HCT116 (cell line): Measurements from ENCODE around the gene DNAAF5. TPM values are rescaled to one million over a fixed set of nuclear protein-coding genes. Genes with fewer than 3 reads are reported as not detected.

Experiments used
- ATAC-seq: fragments of 200-7000 bp; cut with Tn5 transposase; 2 replicates; pipeline ENCODE4 v1.9.1; 2020; ENCODE audit warnings: mild to moderate bottlenecking, moderate library complexity
- BruUV-seq: library from RNA; stranded (reverse); fragments of 400-500 nt; replicated peaks from 2 replicates; lab custom pipeline; 2021; lab: Mats Ljungman, UMichigan
- CTCF ChIA-PET: fragments of 300-600 bp; sonication (Branson Sonifier 250); formaldehyde crosslinking; loops from one replicate; lab custom pipeline; 2021; ENCODE audit warnings: antibody characterized with exemption; lab: Charles Lee
- POLR2A ChIA-PET: fragments of 300-600, 350-600 bp; sonication (Branson Sonifier 250); formaldehyde crosslinking; loops from one replicate; lab custom pipeline; 2021; ENCODE audit warnings: antibody characterized with exemption; lab: Charles Lee
- RAD21 ChIA-PET, 2 experiments: fragments of 300-600 bp; sonication (Branson Sonifier 250); formaldehyde crosslinking; loops; one replicate each; lab custom pipeline; 2023; ENCODE audit warnings: low total read pairs in 2 of 2; ENCODE audit not compliant: uncharacterized antibody in 2 of 2, unreplicated experiment in 2 of 2, low non-redundant PET in 1 of 2; lab: Charles Lee
- DNase-seq: peaks from one replicate; pipeline ENCODE4 v3.0.0-alpha.2; 2010; ENCODE audit warnings: low read depth, low spot score
- H2AFZ ChIP-seq: fragments of 200-600 bp; shearing (Covaris generic), sonication (generic); 2 replicates; pipeline ENCODE4 v1.6.1; 2017; ENCODE audit warnings: low read depth, mixed run types, mixed read lengths, antibody characterized with exemption, low read length; ENCODE audit not compliant: poor library complexity, severe bottlenecking
- H3K27ac ChIP-seq: 2 replicates; pipeline ENCODE4 v1.5.1; 2012; ENCODE audit warnings: low read depth, low read length
- H3K27me3 ChIP-seq: fragments of 200-600 bp; sonication (generic); 2 replicates; pipeline ENCODE4 v1.6.1; 2016; ENCODE audit warnings: mixed run types, low read length, mixed read lengths; ENCODE audit not compliant: insufficient read depth
- H3K36me3 ChIP-seq, 2 experiments: fragments of 200-500 bp in 1 of 2; fragments of 200-600 bp in 1 of 2; sonication (Bioruptor generic) in 1 of 2; sonication (generic) in 1 of 2; 2 replicates each; pipeline versions ENCODE4 v1.5.1 to v1.6.1; 2014 to 2016; ENCODE audit warnings: low read length in 2 of 2, inconsistent platforms in 1 of 2, mixed read lengths in 1 of 2, mixed run types in 1 of 2; ENCODE audit not compliant: insufficient read depth in 2 of 2, control insufficient read depth in 1 of 2
- H3K4me1 ChIP-seq, 2 experiments: fragments of 200-600 bp in 1 of 2; sonication (generic) in 1 of 2; 2 replicates each; pipeline versions ENCODE4 v1.5.1 to v1.6.1; 2012 to 2017; ENCODE audit warnings: low read length in 2 of 2, inconsistent platforms in 1 of 2, mild to moderate bottlenecking in 1 of 2, mixed read lengths in 1 of 2, mixed run types in 1 of 2, moderate library complexity in 1 of 2; ENCODE audit not compliant: insufficient read depth in 2 of 2, control insufficient read depth in 1 of 2
- H3K4me2 ChIP-seq: fragments of 200-600 bp; sonication (generic); 2 replicates; pipeline ENCODE4 v1.6.1; 2017; ENCODE audit warnings: mixed run types, low read length, mixed read lengths
- H3K4me3 ChIP-seq, 2 experiments: fragments of 200-600 bp in 1 of 2; sonication (generic) in 1 of 2; replicated peaks in 1 of 2; 2 replicates each; pipeline ENCODE4 v1.5.1; 2011 to 2016; ENCODE audit warnings: low read length in 2 of 2, control low read depth in 1 of 2, low read depth in 1 of 2, mild to moderate bottlenecking in 1 of 2, mixed read lengths in 1 of 2, mixed run types in 1 of 2
- H3K79me2 ChIP-seq: fragments of 200-600 bp; sonication (generic); 2 replicates; pipeline ENCODE4 v1.6.1; 2017; ENCODE audit warnings: mild to moderate bottlenecking, mixed run types, low read length, moderate library complexity, mixed read lengths; ENCODE audit not compliant: insufficient read depth
- H3K9ac ChIP-seq: fragments of 200-600 bp; sonication (generic); 2 replicates; pipeline ENCODE4 v1.6.1; 2016; ENCODE audit warnings: low read length, mixed read lengths
- H3K9me2 ChIP-seq: fragments of 200-600 bp; sonication (generic), shearing (Covaris generic); 2 replicates; pipeline ENCODE4 v1.6.1; 2017; ENCODE audit warnings: mixed run types, mild to moderate bottlenecking, moderate library complexity; ENCODE audit not compliant: insufficient read depth
- H3K9me3 ChIP-seq, 2 experiments: fragments of 200-500 bp in 1 of 2; fragments of 200-600 bp in 1 of 2; sonication (Bioruptor generic) in 1 of 2; sonication (generic) in 1 of 2; 2 replicates each; pipeline ENCODE4 v1.6.1; 2014 to 2017; ENCODE audit warnings: low read length in 2 of 2, mixed read lengths in 2 of 2, inconsistent platforms in 1 of 2, low read depth in 1 of 2, mild to moderate bottlenecking in 1 of 2, mixed run types in 1 of 2, moderate library complexity in 1 of 2; ENCODE audit not compliant: control insufficient read depth in 1 of 2, insufficient read depth in 1 of 2
- H4K20me1 ChIP-seq: fragments of 200-600 bp; sonication (generic), shearing (Covaris generic); 2 replicates; pipeline ENCODE4 v1.6.1; 2017; ENCODE audit warnings: mixed run types, mild to moderate bottlenecking, moderate library complexity; ENCODE audit not compliant: insufficient read depth
- EGR1 ChIP-seq: IDR thresholded peaks from 2 replicates; pipeline ENCODE4 v1.6.1; 2012; ENCODE audit warnings: low read depth
- ELF1 ChIP-seq: IDR thresholded peaks from 2 replicates; pipeline ENCODE4 v1.6.1; 2012; ENCODE audit warnings: low read depth, borderline replicate concordance
- EZH2 ChIP-seq: fragments of 200-600 bp; sonication (generic); IDR thresholded peaks from 2 replicates; pipeline ENCODE4 v1.6.1; 2017; ENCODE audit warnings: antibody characterized with exemption, mixed run types
- FOSL1 ChIP-seq: IDR thresholded peaks from 2 replicates; pipeline ENCODE4 v1.6.1; 2012; ENCODE audit warnings: low read depth
- JUND ChIP-seq: IDR thresholded peaks from 2 replicates; pipeline ENCODE4 v1.6.1; 2012
- POLR2AphosphoS5 ChIP-seq: IDR thresholded peaks from 2 replicates; pipeline ENCODE4 v1.6.1; 2011; ENCODE audit warnings: mild to moderate bottlenecking, low read depth, low read length, moderate library complexity
- RAD21 ChIP-seq: IDR thresholded peaks from 2 replicates; pipeline ENCODE4 v1.6.1; 2012; ENCODE audit warnings: low read depth, mild to moderate bottlenecking
- SIN3A ChIP-seq: IDR thresholded peaks from 2 replicates; pipeline ENCODE4 v1.6.1; 2012; ENCODE audit warnings: low read depth
- TCF7L2 ChIP-seq: IDR thresholded peaks from 2 replicates; pipeline ENCODE4 v1.7.0; 2011; ENCODE audit warnings: borderline replicate concordance, inconsistent platforms; ENCODE audit not compliant: insufficient read depth, insufficient read length; ENCODE audit errors: extremely low read depth
- YY1 ChIP-seq: IDR thresholded peaks from 2 replicates; pipeline ENCODE4 v1.6.1; 2011; ENCODE audit warnings: low read length, low read depth, moderate library complexity, mild to moderate bottlenecking; ENCODE audit not compliant: insufficient replicate concordance; ENCODE audit errors: extremely low read depth
- ZFX ChIP-seq: fragments of 450-650 bp; IDR thresholded peaks from 2 replicates; pipeline ENCODE4 v1.6.1; 2017
- ZNF274 ChIP-seq: fragments of 200-500 bp; sonication (Bioruptor generic); IDR thresholded peaks from 2 replicates; pipeline ENCODE4 v1.6.1; 2014; ENCODE audit warnings: mild to moderate bottlenecking, low read depth, low read length, inconsistent platforms
- intact Hi-C: fragments of 100-400 bp; cut with micrococcal nuclease; formaldehyde crosslinking; loops from 2 replicates; pipeline ENCODE4 v1.10.0; 2022
- total RNA-seq: library from RNA; stranded (reverse); gene quantifications from one replicate; pipeline ENCODE4 v1.2.1, GENCODE V29; 2021; ENCODE audit not compliant: unreplicated experiment
- TF ChIP-seq, protein P1 (sequence below), 3 experiments: fragments of 200-600 bp in 1 of 3; sonication (generic) in 1 of 3; IDR thresholded peaks in 2 of 3; conservative IDR thresholded peaks in 1 of 3; 2 replicates each; pipeline ENCODE4 v1.5.1; 2012 to 2017; ENCODE audit warnings: low read depth in 2 of 3, low read length in 2 of 3, antibody characterized with exemption in 1 of 3, borderline replicate concordance in 1 of 3, control low read depth in 1 of 3, mild to moderate bottlenecking in 1 of 3, mixed read lengths in 1 of 3, mixed run types in 1 of 3, moderate library complexity in 1 of 3; ENCODE audit not compliant: insufficient read depth in 1 of 3
- TF ChIP-seq, protein P2 (sequence below): IDR thresholded peaks from 2 replicates; pipeline ENCODE4 v1.6.1; 2011; ENCODE audit warnings: mild to moderate bottlenecking, low read length, moderate library complexity; ENCODE audit not compliant: insufficient replicate concordance; ENCODE audit errors: extremely low read depth
- TF ChIP-seq, protein P3 (sequence below): IDR thresholded peaks from 2 replicates; pipeline ENCODE4 v1.6.1; 2012

Gene DNAAF5
- total RNA-seq, 1 experiment from 2014 or later = 69.4 TPM

DNA sequence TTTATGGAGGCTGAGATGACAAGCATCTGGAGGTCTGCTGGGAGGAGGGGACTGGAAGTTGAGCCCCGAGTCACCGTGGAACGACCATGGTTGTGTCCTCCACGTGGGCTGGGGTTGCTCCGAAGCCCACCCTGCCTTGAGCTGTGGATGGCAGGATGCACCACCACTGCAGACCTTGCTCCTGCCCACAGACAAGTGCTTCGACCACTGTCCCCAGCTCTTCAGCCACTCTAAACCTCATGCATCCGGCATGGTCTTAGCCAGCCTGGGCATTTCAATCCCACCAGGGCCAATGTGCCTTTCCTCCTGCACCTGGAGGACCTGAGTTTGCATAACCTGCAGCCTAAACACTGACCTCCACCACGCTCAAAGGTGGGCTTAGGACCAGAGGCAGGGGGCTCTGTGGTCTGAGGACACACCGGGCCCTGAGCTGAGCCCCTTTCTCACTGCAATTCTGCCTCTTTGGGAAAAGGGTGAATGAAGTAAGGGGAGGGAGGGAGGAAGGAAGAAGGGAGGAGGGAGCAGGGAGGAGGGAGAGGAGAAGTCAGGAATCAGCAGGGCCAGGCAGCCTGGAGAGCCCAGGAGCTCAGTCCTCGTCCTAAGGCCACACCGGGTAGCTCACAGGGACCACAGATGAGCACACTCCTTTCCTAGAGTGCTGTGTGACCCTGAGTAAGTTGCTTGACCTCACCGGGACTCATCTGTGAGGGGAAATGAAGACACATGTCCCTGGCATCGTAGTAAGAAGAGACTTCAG lies 44.8 kb upstream of the DNAAF5 start:
- no peaks in the 10 kb centered on the region for H3K27me3 ChIP-seq
- ATAC-seq (no peak), DNase-seq (no peak)
- no peak overlapping the region for H2AFZ ChIP-seq
- TF ChIP-seq EGR1 (no peak), EZH2 (no peak), ELF1 (no peak), JUND (no peak)
- TF ChIP-seq, protein P1, sequence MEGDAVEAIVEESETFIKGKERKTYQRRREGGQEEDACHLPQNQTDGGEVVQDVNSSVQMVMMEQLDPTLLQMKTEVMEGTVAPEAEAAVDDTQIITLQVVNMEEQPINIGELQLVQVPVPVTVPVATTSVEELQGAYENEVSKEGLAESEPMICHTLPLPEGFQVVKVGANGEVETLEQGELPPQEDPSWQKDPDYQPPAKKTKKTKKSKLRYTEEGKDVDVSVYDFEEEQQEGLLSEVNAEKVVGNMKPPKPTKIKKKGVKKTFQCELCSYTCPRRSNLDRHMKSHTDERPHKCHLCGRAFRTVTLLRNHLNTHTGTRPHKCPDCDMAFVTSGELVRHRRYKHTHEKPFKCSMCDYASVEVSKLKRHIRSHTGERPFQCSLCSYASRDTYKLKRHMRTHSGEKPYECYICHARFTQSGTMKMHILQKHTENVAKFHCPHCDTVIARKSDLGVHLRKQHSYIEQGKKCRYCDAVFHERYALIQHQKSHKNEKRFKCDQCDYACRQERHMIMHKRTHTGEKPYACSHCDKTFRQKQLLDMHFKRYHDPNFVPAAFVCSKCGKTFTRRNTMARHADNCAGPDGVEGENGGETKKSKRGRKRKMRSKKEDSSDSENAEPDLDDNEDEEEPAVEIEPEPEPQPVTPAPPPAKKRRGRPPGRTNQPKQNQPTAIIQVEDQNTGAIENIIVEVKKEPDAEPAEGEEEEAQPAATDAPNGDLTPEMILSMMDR (IDR thresholded peaks at IDR 0.05 in 2 of 3, conservative IDR thresholded peaks at IDR 0.05 in 1 of 3; ENCODE audit: borderline replicate concordance in 1 of 3, insufficient read depth in 1 of 3, low read depth in 2 of 3, low read length in 2 of 3) = no peak
- no peaks in the 10 kb centered on the region for H3K4me1 ChIP-seq
- no peak overlapping the region for H3K9ac ChIP-seq
- H3K9me3 ChIP-seq = peaks cover 10 to 15% of the 10 kb centered on the region in 2 experiments; a peak in 2 of 4 replicates
- no peaks in the 10 kb centered on the region for H3K79me2 ChIP-seq
- H3K36me3 ChIP-seq = no peaks in the 10 kb centered on the region
- no peak overlapping the region for H3K27ac ChIP-seq
- no peak overlapping the region for H3K4me3 ChIP-seq
- H3K9me2 ChIP-seq = no peaks in the 10 kb centered on the region
- H4K20me1 ChIP-seq = no peaks in the 10 kb centered on the region
- RAD21 ChIA-PET = no interaction called here
- intact Hi-C loops = no loop called here
- CTCF ChIA-PET = no interaction called here
- H3K4me2 ChIP-seq = no peak overlapping the region
- POLR2A ChIA-PET = no interaction called here
- BruUV-seq = no TSS peak

DNA sequence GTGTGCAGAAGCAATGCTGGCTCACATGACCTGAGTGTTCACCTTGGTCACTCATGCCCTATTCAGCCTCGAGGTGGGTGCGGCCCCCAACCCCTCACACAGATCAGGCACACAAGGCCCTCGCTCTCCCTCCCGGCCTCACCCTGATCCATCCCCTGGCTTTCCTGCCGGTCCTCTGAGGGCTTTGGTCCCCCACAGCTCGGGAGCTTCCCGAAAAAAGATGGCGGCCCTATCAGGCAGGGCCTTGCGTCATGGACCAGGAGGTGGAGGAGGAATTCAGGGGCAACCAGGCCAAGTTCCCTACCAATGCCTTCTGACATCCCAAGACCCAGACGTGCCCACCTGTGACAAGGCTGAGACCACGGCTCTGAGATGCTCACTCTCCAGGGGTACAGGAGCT lies 43.7 kb upstream of the DNAAF5 start:
- Histone ChIP-seq H3K27me3 (no peaks in the 10 kb centered on the region), H2AFZ (no peak overlapping the region), H3K27ac (no peak overlapping the region), H4K20me1 (no peaks in the 10 kb centered on the region), H3K4me1 (no peaks in the 10 kb centered on the region), H3K4me2 (no peak overlapping the region), H3K9me3 (peaks cover 10 to 15% of the 10 kb centered on the region in 2 experiments; a peak in 2 of 4 replicates), H3K79me2 (no peaks in the 10 kb centered on the region), H3K4me3 (no peak overlapping the region), H3K9me2 (no peaks in the 10 kb centered on the region), H3K9ac (no peak overlapping the region), H3K36me3 (no peaks in the 10 kb centered on the region)
- CTCF ChIA-PET = no interaction called here
- intact Hi-C loops = no loop called here
- TF ChIP-seq TCF7L2 = no peak
- TF ChIP-seq, protein P2, sequence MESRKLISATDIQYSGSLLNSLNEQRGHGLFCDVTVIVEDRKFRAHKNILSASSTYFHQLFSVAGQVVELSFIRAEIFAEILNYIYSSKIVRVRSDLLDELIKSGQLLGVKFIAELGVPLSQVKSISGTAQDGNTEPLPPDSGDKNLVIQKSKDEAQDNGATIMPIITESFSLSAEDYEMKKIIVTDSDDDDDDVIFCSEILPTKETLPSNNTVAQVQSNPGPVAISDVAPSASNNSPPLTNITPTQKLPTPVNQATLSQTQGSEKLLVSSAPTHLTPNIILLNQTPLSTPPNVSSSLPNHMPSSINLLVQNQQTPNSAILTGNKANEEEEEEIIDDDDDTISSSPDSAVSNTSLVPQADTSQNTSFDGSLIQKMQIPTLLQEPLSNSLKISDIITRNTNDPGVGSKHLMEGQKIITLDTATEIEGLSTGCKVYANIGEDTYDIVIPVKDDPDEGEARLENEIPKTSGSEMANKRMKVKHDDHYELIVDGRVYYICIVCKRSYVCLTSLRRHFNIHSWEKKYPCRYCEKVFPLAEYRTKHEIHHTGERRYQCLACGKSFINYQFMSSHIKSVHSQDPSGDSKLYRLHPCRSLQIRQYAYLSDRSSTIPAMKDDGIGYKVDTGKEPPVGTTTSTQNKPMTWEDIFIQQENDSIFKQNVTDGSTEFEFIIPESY = no peak
- no peak for TF ChIP-seq ZFX
- TF ChIP-seq POLR2AphosphoS5 = no peak
- TF ChIP-seq, protein P3, sequence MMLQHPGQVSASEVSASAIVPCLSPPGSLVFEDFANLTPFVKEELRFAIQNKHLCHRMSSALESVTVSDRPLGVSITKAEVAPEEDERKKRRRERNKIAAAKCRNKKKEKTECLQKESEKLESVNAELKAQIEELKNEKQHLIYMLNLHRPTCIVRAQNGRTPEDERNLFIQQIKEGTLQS = no peak
- no peak for TF ChIP-seq YY1
- no peak for TF ChIP-seq FOSL1
- no peak for TF ChIP-seq RAD21
- no peak for TF ChIP-seq SIN3A
- TF ChIP-seq ZNF274 = no peak
- TF ChIP-seq ELF1 = no peak
- BruUV-seq = no TSS peak
- no peak for ATAC-seq
- RAD21 ChIA-PET = no interaction called here
- DNase-seq = no peak
- POLR2A ChIA-PET = no interaction called here
